Upper lobe of right lung (tissue), 1 donor: ENCODE data around the gene D2HGDH. TPM values are rescaled to one million over a fixed set of nuclear protein-coding genes. Genes with fewer than 3 reads are reported as not detected.

Source experiments
- ATAC-seq: fragments of 200-7000 bp; cut with Tn5 transposase; one replicate; pipeline ENCODE4 v1.9.1; 2020; ENCODE audit warnings: mild to moderate bottlenecking, moderate library complexity
- DNase-seq: peaks from one replicate; pipeline ENCODE4 v3.0.0-alpha.2; 2020
- H3K27ac ChIP-seq: fragments of 200-600 bp; one replicate; pipeline ENCODE4 v1.8.0; 2022
- H3K27me3 ChIP-seq: fragments of 200-600 bp; one replicate; pipeline ENCODE4 v1.8.0; 2022; ENCODE audit warnings: mild to moderate bottlenecking
- H3K36me3 ChIP-seq: fragments of 200-600 bp; one replicate; pipeline ENCODE4 v1.8.0; 2022
- H3K4me1 ChIP-seq: fragments of 200-600 bp; one replicate; pipeline ENCODE4 v1.8.0; 2022
- H3K4me3 ChIP-seq: fragments of 200-600 bp; one replicate; pipeline ENCODE4 v1.8.0; 2022; ENCODE audit warnings: mild to moderate bottlenecking
- H3K9me3 ChIP-seq: fragments of 200-600 bp; one replicate; pipeline ENCODE4 v1.8.0; 2022
- CTCF ChIP-seq: fragments of 200-600 bp; IDR thresholded peaks from one replicate; pipeline ENCODE4 v1.8.0; 2022; ENCODE audit warnings: antibody characterized with exemption
- intact Hi-C: fragments of 100-400 bp; cut with DNase I; formaldehyde crosslinking; loops from one replicate; pipeline ENCODE4 v1.11.0; 2022
- total RNA-seq: library from RNA; stranded (reverse); fragmentation: NEBNext Ultra II Directional; extraction: Animal tissue kit (Norgen Biotek cat#: 25700); gene quantifications from one replicate; pipeline ENCODE4 v1.2.1, GENCODE V29; 2021
- donor health status: DM: no; HTN: yes; CAD: no; lungs with severe emphysema.

Gene D2HGDH
- total RNA-seq, 1 donor from 2014 or later: 28.8 TPM

- intact Hi-C loops: no loop called here
- Histone ChIP-seq H3K36me3 (no peaks in the 10 kb centered on the region), H3K9me3 (no peaks in the 10 kb centered on the region), H3K4me3 (no peak overlapping the region), H3K27ac (no peak overlapping the region), H3K4me1 (peaks cover 12% of the 10 kb centered on the region), H3K27me3 (peaks cover 4% of the 10 kb centered on the region)
- no peak for TF ChIP-seq CTCF
- ATAC-seq: peak; percentile 4
- no peak for DNase-seq
These were observed 35.4 kb downstream of the D2HGDH start for GRCh38 chr2:241769819-241770184.

- H3K9me3 ChIP-seq: no peaks in the 10 kb centered on the region
- no peaks in the 10 kb centered on the region for H3K36me3 ChIP-seq
- TF ChIP-seq CTCF: no peak
- DNase-seq (peak; percentile 54), ATAC-seq (no peak)
- H3K4me1 ChIP-seq: peaks cover 12% of the 10 kb centered on the region
- no peak overlapping the region for H3K27ac ChIP-seq
- intact Hi-C loops: no loop called here
- peaks cover 4% of the 10 kb centered on the region for H3K27me3 ChIP-seq
- H3K4me3 ChIP-seq: no peak overlapping the region
These were observed 35.9 kb downstream of the D2HGDH start for GRCh38 chr2:241770185-241770935.

- ATAC-seq: no peak
- Histone ChIP-seq H3K4me1 (peaks cover 12% of the 10 kb centered on the region), H3K27ac (no peak overlapping the region), H3K4me3 (no peak overlapping the region), H3K36me3 (no peaks in the 10 kb centered on the region), H3K27me3 (peaks cover 4% of the 10 kb centered on the region), H3K9me3 (no peaks in the 10 kb centered on the region)
- intact Hi-C loops: no loop called here
- no peak for DNase-seq
- TF ChIP-seq CTCF: no peak
These were observed 36.5 kb downstream of the D2HGDH start for GRCh38 chr2:241770936-241771285.

GRCh38 chr2:241771286-241772062 lies 37.0 kb downstream of the D2HGDH start:
- ATAC-seq (no peak), DNase-seq (peak; percentile 70)
- no peak overlapping the region for H3K4me3 ChIP-seq
- H3K4me1 ChIP-seq: peaks cover 12% of the 10 kb centered on the region
- no peaks in the 10 kb centered on the region for H3K9me3 ChIP-seq
- H3K27me3 ChIP-seq: peaks cover 4% of the 10 kb centered on the region
- no peak overlapping the region for H3K27ac ChIP-seq
- no peaks in the 10 kb centered on the region for H3K36me3 ChIP-seq
- no peak for TF ChIP-seq CTCF
- intact Hi-C loops: no loop called here

- Histone ChIP-seq H3K4me3 (no peak overlapping the region), H3K27ac (no peak overlapping the region), H3K27me3 (peaks cover 8% of the 10 kb centered on the region), H3K4me1 (peaks cover 12% of the 10 kb centered on the region), H3K36me3 (no peaks in the 10 kb centered on the region), H3K9me3 (no peaks in the 10 kb centered on the region)
- TF ChIP-seq CTCF: no peak
- DNase-seq: no peak
- no peak for ATAC-seq
- intact Hi-C loops: no loop called here
These were observed 37.7 kb downstream of the D2HGDH start for GRCh38 chr2:241772063-241772499.
